KMS-11 (cell line): ENCODE results near the gene SNW1.

ENCODE experiments used
- H2AFZ ChIP-seq: fragments of 200-600 bp; sonication (generic); 2 replicates; pipeline ENCODE4 v1.6.1; 2016; ENCODE audit warnings: antibody characterized with exemption, mixed run types, low read depth
- H3K27ac ChIP-seq: fragments of 200-600 bp; sonication (generic); 2 replicates; pipeline ENCODE4 v1.6.1; 2016; ENCODE audit warnings: mild to moderate bottlenecking, mixed run types
- H3K27me3 ChIP-seq: fragments of 200-600 bp; sonication (generic); 2 replicates; pipeline ENCODE4 v1.6.1; 2017; ENCODE audit warnings: mild to moderate bottlenecking, low read depth, mixed run types, moderate library complexity; ENCODE audit not compliant: insufficient read depth
- H3K36me3 ChIP-seq: fragments of 200-600 bp; sonication (generic); 2 replicates; pipeline ENCODE4 v1.6.1; 2017; ENCODE audit warnings: mild to moderate bottlenecking, mixed run types; ENCODE audit not compliant: insufficient read depth
- H3K4me1 ChIP-seq: fragments of 200-600 bp; sonication (generic); 2 replicates; pipeline ENCODE4 v1.6.1; 2016; ENCODE audit warnings: mild to moderate bottlenecking, low read depth, mixed run types; ENCODE audit not compliant: poor library complexity, severe bottlenecking
- H3K4me2 ChIP-seq: fragments of 200-600 bp; sonication (generic); 2 replicates; pipeline ENCODE4 v1.7.0; 2016; ENCODE audit warnings: mild to moderate bottlenecking, mixed run types
- H3K4me3 ChIP-seq: fragments of 200-600 bp; sonication (generic); IDR thresholded peaks from 2 replicates; pipeline ENCODE4 v1.6.1; 2017; ENCODE audit warnings: low read depth, low read length, mixed read lengths; ENCODE audit not compliant: insufficient read depth
- H3K79me2 ChIP-seq: fragments of 200-600 bp; sonication (generic); 2 replicates; pipeline ENCODE4 v1.6.1; 2016; ENCODE audit warnings: low read depth, mixed run types; ENCODE audit not compliant: insufficient read depth
- H3K9ac ChIP-seq: fragments of 200-600 bp; sonication (generic); 2 replicates; pipeline ENCODE4 v1.6.1; 2016; ENCODE audit warnings: mild to moderate bottlenecking, mixed run types
- H4K20me1 ChIP-seq: fragments of 200-600 bp; sonication (generic); 2 replicates; pipeline ENCODE4 v1.6.1; 2016; ENCODE audit warnings: mild to moderate bottlenecking, mixed run types; ENCODE audit not compliant: insufficient read depth
- TF ChIP-seq, protein P1 (sequence below): fragments of 200-600 bp; sonication (generic); conservative IDR thresholded peaks from 2 replicates; pipeline ENCODE4 v1.6.1; 2017; ENCODE audit warnings: low read depth, mild to moderate bottlenecking, antibody characterized with exemption, low read length, moderate library complexity, mixed read lengths

Gene SNW1

DNA sequence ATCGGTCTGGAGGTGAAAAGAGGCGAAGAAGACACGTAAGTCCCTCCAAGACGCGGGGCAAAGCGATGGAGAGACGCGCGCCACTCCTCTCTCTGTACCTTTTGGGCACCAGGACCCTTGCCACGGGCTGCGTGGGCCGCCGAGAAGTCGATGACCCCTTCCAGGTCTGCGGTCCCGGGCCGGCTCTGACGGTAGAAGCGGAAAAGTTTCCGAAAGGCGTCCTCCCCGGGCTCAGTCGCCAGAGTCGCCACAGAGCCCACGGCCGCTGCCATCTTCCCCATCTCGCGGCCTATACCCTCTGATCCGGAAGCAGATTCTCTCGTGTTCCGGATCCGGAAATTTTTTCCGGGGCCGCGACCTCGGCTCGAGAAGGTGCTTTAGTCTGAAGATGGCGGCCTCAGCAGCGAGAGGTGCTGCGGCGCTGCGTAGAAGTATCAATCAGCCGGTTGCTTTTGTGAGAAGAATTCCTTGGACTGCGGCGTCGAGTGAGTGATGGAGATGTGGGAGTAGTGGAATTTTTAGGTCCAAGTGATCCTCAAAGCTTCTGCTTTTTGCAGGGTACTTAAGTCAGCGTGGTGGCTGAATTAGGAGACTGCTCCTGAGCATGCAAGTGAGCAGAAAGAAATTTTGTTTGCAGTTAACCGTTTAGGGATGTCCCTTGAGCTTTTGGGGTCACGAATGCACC, 53.1 kb downstream of the SNW1 start, which contains the start of the genes ALKBH1 and SLIRP:
Gene ALKBH1, minus strand, starts transcription at position 300 of the 685 bp plus-strand sequence. Its CDS starts 19 bp downstream, at position 281.
Gene SLIRP, plus strand, starts transcription at position 380 of the 685 bp plus-strand sequence. Its CDS starts 9 bp downstream, at position 389.
- Histone ChIP-seq H3K36me3 (no peaks in the 10 kb centered on the region), H3K27ac (peak within 1 kb of the TSS; percentile 66), H2AFZ (peak within 1 kb of the TSS; percentile 39)

DNA sequence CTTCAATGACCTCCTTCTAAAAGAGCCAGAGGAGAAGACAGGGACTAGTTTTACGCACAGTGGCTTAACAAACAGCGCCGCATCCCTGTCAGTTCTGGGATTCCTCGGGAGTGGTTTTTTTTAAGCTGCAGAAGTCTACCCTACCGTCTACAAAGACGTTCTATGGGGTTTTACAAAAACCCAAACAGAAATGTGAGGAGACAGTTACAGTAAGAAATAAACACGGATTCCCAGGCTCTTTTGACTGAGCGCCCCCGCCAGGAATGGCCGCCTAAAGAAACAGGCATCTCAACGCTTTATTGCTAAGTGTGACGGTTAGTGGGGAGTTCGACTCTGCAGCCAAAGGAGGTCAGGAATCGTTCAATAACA, 53.6 kb downstream of the SNW1 start:
- peak overlapping the region; percentile 39 for H2AFZ ChIP-seq
- TF ChIP-seq, protein P1, sequence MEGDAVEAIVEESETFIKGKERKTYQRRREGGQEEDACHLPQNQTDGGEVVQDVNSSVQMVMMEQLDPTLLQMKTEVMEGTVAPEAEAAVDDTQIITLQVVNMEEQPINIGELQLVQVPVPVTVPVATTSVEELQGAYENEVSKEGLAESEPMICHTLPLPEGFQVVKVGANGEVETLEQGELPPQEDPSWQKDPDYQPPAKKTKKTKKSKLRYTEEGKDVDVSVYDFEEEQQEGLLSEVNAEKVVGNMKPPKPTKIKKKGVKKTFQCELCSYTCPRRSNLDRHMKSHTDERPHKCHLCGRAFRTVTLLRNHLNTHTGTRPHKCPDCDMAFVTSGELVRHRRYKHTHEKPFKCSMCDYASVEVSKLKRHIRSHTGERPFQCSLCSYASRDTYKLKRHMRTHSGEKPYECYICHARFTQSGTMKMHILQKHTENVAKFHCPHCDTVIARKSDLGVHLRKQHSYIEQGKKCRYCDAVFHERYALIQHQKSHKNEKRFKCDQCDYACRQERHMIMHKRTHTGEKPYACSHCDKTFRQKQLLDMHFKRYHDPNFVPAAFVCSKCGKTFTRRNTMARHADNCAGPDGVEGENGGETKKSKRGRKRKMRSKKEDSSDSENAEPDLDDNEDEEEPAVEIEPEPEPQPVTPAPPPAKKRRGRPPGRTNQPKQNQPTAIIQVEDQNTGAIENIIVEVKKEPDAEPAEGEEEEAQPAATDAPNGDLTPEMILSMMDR: no peak
- H3K4me2 ChIP-seq: peak overlapping the region; percentile 91
- peak overlapping the region; percentile 87 for H3K9ac ChIP-seq
- no peaks in the 10 kb centered on the region; the same call in 1 of the 2 replicates for H3K36me3 ChIP-seq
- H3K4me3 ChIP-seq: no peak overlapping the region
- no peaks in the 10 kb centered on the region for H4K20me1 ChIP-seq
- peaks cover 24% of the 10 kb centered on the region for H3K4me1 ChIP-seq
- H3K27me3 ChIP-seq: no peaks in the 10 kb centered on the region
- peaks cover 47% of the 10 kb centered on the region for H3K79me2 ChIP-seq
- peak overlapping the region; percentile 66; the same call in 1 of the 2 replicates for H3K27ac ChIP-seq

More for the DNA sequence above, 53.1 kb downstream of the SNW1 start, which contains the start of the genes ALKBH1 and SLIRP:
- H3K27me3 ChIP-seq: no peaks in the 10 kb centered on the region
- TF ChIP-seq, protein P1: no peak
- peaks cover 24% of the 10 kb centered on the region for H3K4me1 ChIP-seq
- no peaks in the 10 kb centered on the region for H4K20me1 ChIP-seq
- peaks cover 47% of the 10 kb centered on the region for H3K79me2 ChIP-seq
- H3K4me3 ChIP-seq: no peak within 1 kb of the TSS
- H3K9ac ChIP-seq: peak within 1 kb of the TSS; percentile 87
- H3K4me2 ChIP-seq: peak within 1 kb of the TSS; percentile 91

DNA sequence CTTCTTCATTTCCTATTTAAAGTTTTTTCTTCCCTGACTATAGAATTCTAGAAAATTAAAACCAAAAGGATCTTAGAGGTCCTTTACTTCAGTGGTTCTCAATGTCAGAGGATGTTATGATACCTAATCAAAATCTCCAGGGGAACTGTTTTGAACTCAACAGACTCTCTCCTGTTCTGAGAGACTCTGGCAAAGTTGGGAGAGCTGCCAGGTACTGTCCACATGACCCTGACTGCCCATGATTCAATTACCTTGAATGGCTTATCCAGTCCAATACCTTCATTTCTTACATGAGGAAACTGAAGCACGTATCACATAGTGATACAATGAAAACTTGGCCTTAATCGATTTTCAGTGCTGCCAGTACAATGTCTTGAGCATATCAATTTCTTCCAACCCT, 69.7 kb downstream of the SNW1 start:
- no peaks in the 10 kb centered on the region for H3K79me2 ChIP-seq
- TF ChIP-seq, protein P1: no peak
- no peak overlapping the region for H3K9ac ChIP-seq
- no peak overlapping the region for H3K4me3 ChIP-seq
- H3K27me3 ChIP-seq: no peaks in the 10 kb centered on the region
- no peak overlapping the region for H3K4me2 ChIP-seq
- H4K20me1 ChIP-seq: no peaks in the 10 kb centered on the region
- no peak overlapping the region for H3K27ac ChIP-seq
- no peaks in the 10 kb centered on the region for H3K4me1 ChIP-seq
- H2AFZ ChIP-seq: no peak overlapping the region
- no peaks in the 10 kb centered on the region for H3K36me3 ChIP-seq

DNA sequence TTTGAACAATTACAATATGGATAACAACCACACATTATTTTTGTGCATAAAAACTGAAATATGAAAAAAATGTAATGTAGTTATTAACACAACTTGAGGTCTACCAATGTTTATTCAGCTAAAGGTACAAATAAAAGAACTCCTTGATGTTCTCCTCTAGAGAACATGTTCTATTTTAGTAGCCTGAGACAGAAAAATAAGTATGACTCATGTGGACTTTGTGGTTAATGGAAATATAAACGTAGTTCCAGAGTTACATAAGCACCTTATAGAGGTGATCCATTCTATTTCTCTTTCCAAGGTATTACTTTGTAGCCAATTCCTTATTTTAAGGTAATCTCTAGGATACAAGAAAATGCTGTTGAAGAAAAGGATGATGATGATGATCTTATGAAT, 78.8 kb downstream of the SNW1 start:
- H3K36me3 ChIP-seq: no peaks in the 10 kb centered on the region
- TF ChIP-seq, protein P1: no peak

More for the DNA sequence above, 78.8 kb downstream of the SNW1 start:
- Histone ChIP-seq H3K27me3 (no peaks in the 10 kb centered on the region), H3K9ac (no peak overlapping the region), H4K20me1 (no peaks in the 10 kb centered on the region), H3K79me2 (no peaks in the 10 kb centered on the region), H3K4me1 (peaks cover 12% of the 10 kb centered on the region), H2AFZ (no peak overlapping the region), H3K4me3 (no peak overlapping the region), H3K27ac (no peak overlapping the region), H3K4me2 (no peak overlapping the region)
